Activated T-helper 2 cell treated with anti-CD3 and anti-CD28 coated beads, Interferon-gamma antibody, Interleukin-2, Interleukin-4, amounts not matched to agents 10 μg/mL and 5 μg/mL and 100 μg/mL, durations not matched to agents 14 hours and 24 hours and 36 hours (primary cell): Measurements from ENCODE around the gene TSPAN13. TPM values are rescaled to one million over a fixed set of nuclear protein-coding genes. Genes with fewer than 3 reads are reported as not detected.

Experiments
- DNase-seq: peaks from one replicate; pipeline ENCODE4 v3.0.0; 2021; ENCODE audit warnings: low spot score
- H3K27ac Mint-ChIP-seq: one replicate; pipeline ENCODE4 v1.8.0; 2021; ENCODE audit warnings: mixed read lengths
- H3K27me3 Mint-ChIP-seq: one replicate; pipeline ENCODE4 v1.8.0; 2021; ENCODE audit warnings: low read depth, mixed read lengths
- H3K36me3 Mint-ChIP-seq: one replicate; pipeline ENCODE4 v1.8.0; 2021; ENCODE audit warnings: low read depth, mixed read lengths
- H3K4me1 Mint-ChIP-seq: one replicate; pipeline ENCODE4 v1.8.0; 2021; ENCODE audit warnings: low read depth, mixed read lengths
- H3K4me3 Mint-ChIP-seq: one replicate; pipeline ENCODE4 v1.8.0; 2021; ENCODE audit warnings: low read depth, mild to moderate bottlenecking, moderate library complexity, mixed read lengths
- H3K9me3 Mint-ChIP-seq: one replicate; pipeline ENCODE4 v1.8.0; 2021; ENCODE audit warnings: mixed read lengths
- intact Hi-C: fragments of 100-400 bp; cut with micrococcal nuclease; formaldehyde crosslinking; loops from one replicate; pipeline ENCODE4 v1.15.1; 2023
- total RNA-seq: library from RNA; stranded (reverse); gene quantifications from 2 replicates; pipeline ENCODE4 v1.2.3, GENCODE V29; 2022

TSPAN13 gene
- total RNA-seq, 1 donor from 2014 or later: 1.3 TPM

DNA sequence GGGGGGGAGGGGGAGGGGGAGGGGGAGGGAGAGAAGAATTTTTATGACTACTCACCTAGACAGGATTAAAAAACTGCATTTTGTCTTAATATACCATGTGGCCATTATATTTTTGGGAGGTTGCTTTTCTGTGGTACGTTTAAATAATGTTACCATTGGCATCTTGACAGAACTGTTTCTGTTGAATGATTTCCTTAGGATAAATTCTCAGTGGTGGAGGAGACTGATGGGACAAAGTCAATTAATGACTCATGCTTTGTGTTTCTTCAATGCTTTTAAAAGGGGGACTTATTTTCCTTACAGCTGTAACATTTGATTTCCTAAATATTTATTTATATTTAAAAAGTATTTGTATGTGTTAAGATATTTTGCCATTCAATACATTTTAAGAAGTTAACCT is 37.5 kb downstream of the TSPAN13 start:
- Mint-ChIP-seq H3K27me3 (peaks cover 14% of the 10 kb centered on the region), H3K4me1 (peaks cover 3% of the 10 kb centered on the region), H3K9me3 (no peaks in the 10 kb centered on the region), H3K36me3 (no peaks in the 10 kb centered on the region), H3K27ac (no peak overlapping the region), H3K4me3 (no peak overlapping the region)
- no peak for DNase-seq
- intact Hi-C loops: no loop called here

DNA sequence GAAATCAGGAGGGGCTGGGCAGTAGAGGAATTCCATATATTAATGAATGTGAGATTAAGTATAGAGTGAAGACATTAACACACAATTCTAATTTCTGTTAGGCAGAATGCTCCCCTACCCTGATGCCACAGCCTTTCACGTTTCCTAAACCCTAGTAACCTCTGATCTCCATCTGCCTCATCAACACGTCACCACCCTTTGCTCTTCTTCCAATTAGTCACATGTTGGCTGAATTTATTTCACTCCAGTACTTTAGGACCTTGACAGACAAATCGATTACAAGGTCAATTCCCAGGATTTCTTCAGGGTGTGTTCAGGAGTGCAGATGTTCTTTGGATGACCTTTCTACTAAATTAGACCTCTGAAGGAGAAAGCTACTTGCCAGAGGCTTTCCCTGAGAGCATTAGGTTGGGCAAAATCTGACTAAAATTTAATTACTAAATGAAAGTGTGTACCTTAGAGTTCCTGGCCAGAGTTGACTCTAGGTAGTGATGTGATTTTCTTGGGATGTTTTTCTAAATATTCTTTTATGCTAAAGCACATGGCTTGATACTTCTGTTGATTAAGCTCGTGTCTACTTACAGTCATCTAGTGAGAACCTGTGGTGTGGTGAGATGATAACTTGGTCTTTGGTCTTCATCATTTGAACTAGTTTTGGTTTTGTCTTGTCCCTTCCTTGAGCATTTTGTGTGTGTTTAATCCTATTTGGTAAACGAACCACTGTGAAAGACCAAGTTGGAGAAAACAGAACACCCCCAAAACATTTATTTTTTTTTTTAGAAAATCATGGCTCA is 38.5 kb downstream of the TSPAN13 start:
- H3K4me3 Mint-ChIP-seq: no peak overlapping the region
- intact Hi-C loops: no loop called here
- H3K27me3 Mint-ChIP-seq: peaks cover 18% of the 10 kb centered on the region

DNA sequence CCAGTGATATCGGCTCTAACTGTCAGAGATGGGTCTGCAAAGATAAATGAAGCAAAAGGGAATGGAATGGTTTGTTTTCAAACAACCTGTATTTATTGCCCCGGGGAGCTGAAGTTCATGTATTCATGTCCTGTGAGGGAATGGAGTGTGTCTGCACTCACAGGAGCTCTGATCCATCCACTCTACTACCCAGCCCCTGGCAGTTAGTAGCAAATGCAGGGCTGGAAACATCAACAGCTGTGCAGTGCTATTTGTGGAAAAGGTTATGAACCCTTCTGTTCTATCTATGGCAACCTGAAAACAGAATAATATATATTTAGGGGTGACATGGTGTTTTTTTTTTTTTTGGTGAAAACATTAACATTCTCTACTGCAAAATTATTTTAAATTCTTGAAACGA is 41.4 kb downstream of the TSPAN13 start:
- Mint-ChIP-seq H3K27me3 (peaks cover 18% of the 10 kb centered on the region), H3K9me3 (no peaks in the 10 kb centered on the region), H3K4me3 (no peak overlapping the region), H3K36me3 (no peaks in the 10 kb centered on the region), H3K27ac (no peak overlapping the region), H3K4me1 (peaks cover 3% of the 10 kb centered on the region)
- DNase-seq: no peak
- intact Hi-C loops: no loop called here

More for the DNA sequence above, 38.5 kb downstream of the TSPAN13 start:
- Mint-ChIP-seq H3K36me3 (no peaks in the 10 kb centered on the region), H3K9me3 (no peaks in the 10 kb centered on the region), H3K27ac (no peak overlapping the region), H3K4me1 (peaks cover 3% of the 10 kb centered on the region)
- no peak for DNase-seq

DNA sequence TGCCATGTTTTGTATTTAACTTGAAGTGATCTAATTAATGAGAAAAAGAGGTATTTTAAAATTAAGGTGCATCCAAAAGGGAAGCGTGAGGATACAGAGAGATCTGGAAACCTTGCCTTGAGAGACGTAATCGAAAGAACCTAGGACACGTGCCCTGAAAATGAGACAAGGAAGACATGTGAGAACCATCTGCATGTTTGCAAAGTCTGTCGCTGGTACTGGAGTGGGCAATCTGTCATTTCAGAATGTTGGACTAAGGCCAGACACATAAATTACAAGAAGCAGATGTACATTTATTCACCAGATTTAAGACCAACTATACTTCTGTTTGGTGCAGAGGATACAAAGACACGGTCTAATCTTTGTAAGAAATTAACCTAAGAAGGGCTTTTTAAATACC is 42.1 kb downstream of the TSPAN13 start:
- Mint-ChIP-seq H3K4me3 (no peak overlapping the region), H3K27ac (no peak overlapping the region), H3K36me3 (no peaks in the 10 kb centered on the region), H3K27me3 (peaks cover 18% of the 10 kb centered on the region), H3K9me3 (no peaks in the 10 kb centered on the region), H3K4me1 (peaks cover 3% of the 10 kb centered on the region)
- intact Hi-C loops: no loop called here
- DNase-seq: no peak

DNA sequence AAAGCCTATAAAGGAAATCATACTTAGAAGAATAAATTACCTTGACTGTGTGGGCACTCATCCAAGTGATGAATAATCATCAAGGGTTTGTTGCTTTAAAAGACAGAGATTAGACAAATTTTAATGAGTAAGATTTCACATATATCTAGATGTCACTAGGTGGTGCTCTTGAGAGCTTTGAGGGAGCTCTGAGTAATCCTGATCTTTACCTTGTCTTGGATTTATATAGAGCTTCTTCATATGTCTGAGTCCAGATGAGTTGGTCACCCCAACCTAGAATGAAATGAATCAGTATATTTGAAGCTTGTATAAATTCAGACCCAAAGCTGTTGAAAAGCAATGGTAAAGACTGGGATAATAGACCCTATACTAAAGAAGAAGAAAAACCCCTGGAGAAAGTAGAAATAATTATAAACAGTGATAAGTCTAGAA is 47.6 kb downstream of the TSPAN13 start:
- Mint-ChIP-seq H3K36me3 (no peaks in the 10 kb centered on the region), H3K9me3 (no peaks in the 10 kb centered on the region), H3K27ac (no peak overlapping the region), H3K4me3 (no peak overlapping the region), H3K27me3 (peaks cover 9% of the 10 kb centered on the region), H3K4me1 (no peaks in the 10 kb centered on the region)
- intact Hi-C loops: loop anchor here (1.0 kb wide), 1 partner anchor 117 kb away; no protein-coding TSS in a partner anchor
- no peak for DNase-seq

DNA sequence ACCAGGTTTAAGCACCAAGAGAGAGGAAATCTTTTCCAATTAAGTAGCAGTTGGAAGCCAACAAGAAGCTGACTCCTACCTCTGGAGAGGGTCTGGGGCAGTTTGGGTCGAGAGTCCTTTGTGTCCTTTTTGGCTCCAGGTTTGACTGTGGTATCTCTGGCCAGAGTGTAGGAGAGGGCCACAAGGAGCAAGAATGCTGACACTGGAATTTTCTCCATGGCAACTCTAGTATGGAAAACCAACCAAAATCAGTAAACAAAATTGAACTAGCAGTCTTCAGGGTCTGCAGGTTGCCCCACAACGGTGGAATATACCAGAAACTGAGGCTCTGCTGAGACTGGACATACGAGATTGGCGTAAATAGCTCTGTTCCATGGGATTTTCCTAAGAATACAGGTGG is 48.0 kb downstream of the TSPAN13 start:
- DNase-seq: no peak

DNA sequence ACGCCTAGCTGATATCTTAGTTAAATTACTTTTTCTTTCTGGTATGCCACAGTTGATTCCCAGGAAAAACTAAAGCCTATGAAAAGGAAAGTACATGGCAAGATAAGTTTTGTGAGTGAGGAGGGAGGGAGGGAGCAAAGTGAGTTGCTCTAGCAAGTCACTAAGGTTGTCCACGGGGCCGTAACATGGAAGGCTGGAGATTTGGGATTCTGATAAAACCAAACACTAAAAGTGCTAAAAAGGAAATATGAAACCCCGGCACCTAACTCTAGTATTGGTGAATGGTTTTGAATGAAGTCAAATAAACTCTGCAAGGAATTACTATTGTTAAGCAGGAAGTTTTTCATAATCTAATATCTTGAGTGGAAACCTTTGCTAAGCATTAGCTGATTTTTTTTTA is 49.6 kb downstream of the TSPAN13 start:
- DNase-seq: no peak
- peaks cover 8% of the 10 kb centered on the region for H3K27me3 Mint-ChIP-seq
- H3K9me3 Mint-ChIP-seq: no peaks in the 10 kb centered on the region
- no peak overlapping the region for H3K4me3 Mint-ChIP-seq
- H3K36me3 Mint-ChIP-seq: no peaks in the 10 kb centered on the region
- no peak overlapping the region for H3K27ac Mint-ChIP-seq
- intact Hi-C loops: no loop called here
- no peaks in the 10 kb centered on the region for H3K4me1 Mint-ChIP-seq

More for the DNA sequence above, 48.0 kb downstream of the TSPAN13 start:
- Mint-ChIP-seq H3K9me3 (no peaks in the 10 kb centered on the region), H3K36me3 (no peaks in the 10 kb centered on the region), H3K4me1 (no peaks in the 10 kb centered on the region), H3K27ac (no peak overlapping the region), H3K27me3 (peaks cover 5% of the 10 kb centered on the region), H3K4me3 (no peak overlapping the region)
- intact Hi-C loops: loop anchor here (1.0 kb wide), 1 partner anchor 117 kb away; no protein-coding TSS in a partner anchor

DNA sequence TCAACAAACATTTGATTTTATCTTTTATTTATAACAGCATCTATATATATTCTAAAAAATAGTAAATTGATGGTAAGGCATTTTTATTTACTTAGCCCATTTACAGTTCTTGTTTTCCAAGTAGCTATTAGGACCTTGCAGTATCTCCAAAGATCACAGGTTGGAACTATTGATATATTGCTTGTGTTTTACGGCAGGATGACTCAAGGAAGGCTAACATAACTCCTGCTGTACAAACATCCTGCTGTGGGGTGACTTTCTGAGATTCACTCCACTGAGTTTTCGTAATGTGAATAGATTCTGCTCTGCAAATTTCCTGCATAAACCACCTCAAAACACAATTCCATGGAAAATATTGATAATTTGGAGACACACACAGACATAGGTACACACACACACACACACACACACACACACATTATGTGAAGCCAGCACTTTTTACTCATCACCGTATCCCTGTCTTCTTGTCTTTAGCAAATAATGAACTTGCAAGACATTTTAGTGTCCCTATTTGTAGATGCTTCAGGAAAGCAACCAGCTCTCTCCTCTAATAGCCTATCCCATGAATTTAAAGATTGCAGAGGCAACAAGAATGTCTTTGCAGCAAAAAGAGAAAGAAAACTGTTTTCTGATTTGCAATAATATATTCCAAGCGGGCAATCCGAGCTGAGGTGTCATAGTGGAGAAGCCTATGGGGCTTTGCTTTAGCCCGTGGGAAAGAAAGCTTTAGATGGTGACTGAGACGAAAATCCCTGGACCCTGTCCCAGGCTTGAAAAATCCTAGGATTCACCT is 50.5 kb downstream of the TSPAN13 start:
- DNase-seq: no peak
- H3K27ac Mint-ChIP-seq: no peak overlapping the region
- intact Hi-C loops: no loop called here
- no peaks in the 10 kb centered on the region for H3K9me3 Mint-ChIP-seq
- no peaks in the 10 kb centered on the region for H3K4me1 Mint-ChIP-seq
- peaks cover 8% of the 10 kb centered on the region for H3K27me3 Mint-ChIP-seq
- H3K36me3 Mint-ChIP-seq: no peaks in the 10 kb centered on the region
- H3K4me3 Mint-ChIP-seq: no peak overlapping the region

DNA sequence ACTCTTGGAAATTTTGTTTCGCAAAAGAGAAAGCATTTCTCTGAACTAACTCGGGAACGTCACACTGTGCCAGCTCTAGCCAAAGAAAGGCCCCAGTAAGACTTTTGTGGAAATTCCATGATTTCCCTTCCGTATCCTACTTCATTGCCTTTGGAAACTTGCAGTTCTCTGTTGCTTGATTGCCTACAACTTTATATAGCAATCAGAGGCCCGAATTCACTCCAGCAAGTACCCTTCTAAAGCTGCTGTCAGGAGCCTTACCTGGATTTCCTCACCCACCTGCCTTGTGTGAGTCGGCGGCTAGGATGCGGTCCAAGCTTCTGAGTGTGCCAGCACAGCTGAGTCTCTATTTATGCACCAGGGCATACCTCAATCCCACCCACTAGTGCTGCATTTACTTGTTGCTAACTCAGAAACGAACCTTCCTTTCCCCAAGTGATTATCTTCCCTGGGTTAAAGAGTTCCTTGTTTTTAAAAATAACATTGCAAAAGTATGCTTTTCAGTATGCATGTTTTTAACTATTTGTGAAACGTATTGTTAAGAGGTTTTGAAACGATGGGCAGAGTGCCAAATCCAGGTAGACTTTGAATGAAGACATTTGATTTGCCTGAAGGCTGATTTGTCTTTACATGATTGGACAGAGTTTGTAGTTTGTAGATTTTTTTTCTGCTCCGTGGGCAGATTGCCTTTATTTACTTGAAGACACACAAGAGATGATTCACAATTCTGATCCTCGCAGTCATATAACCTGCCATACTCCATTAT is 51.3 kb downstream of the TSPAN13 start, which contains the start of gene AGR2:
Gene AGR2 (minus strand): TSS at position 326 of the 766 bp plus-strand sequence. CDS start 3,203 bp downstream, outside the sequence.
- peaks cover 12% of the 10 kb centered on the region for H3K27me3 Mint-ChIP-seq

DNA sequence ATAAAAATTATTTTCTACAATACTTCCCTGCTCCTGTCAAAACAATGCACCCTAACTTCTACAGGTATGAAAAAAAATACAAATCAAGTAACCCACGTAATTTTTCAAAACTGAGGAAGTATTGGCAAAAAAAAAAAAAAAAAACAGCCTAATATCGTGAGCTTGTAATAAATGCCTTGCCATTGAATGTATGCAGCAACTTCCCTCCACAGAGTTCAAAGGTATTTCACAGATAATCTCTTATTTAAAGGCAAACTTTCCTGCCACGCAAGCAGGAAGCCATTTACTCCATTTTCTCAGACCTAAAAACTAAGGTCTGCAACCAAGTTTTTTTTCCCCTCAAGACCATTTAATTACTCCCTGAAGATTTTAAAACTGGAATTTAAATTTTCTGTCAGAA is 51.9 kb downstream of the TSPAN13 start:
- Mint-ChIP-seq H3K4me3 (no peak overlapping the region), H3K9me3 (no peaks in the 10 kb centered on the region), H3K27ac (no peak overlapping the region), H3K27me3 (peaks cover 16% of the 10 kb centered on the region), H3K4me1 (no peaks in the 10 kb centered on the region), H3K36me3 (no peaks in the 10 kb centered on the region)
- DNase-seq: no peak
- intact Hi-C loops: no loop called here

More for the DNA sequence above, 51.3 kb downstream of the TSPAN13 start, which contains the start of gene AGR2:
- H3K27ac Mint-ChIP-seq: no peak within 1 kb of the TSS
- DNase-seq: no peak
- intact Hi-C loops: no loop called here
- no peak within 1 kb of the TSS for H3K4me3 Mint-ChIP-seq
- no peaks in the 10 kb centered on the region for H3K4me1 Mint-ChIP-seq
- H3K36me3 Mint-ChIP-seq: no peaks in the 10 kb centered on the region
- H3K9me3 Mint-ChIP-seq: no peaks in the 10 kb centered on the region

DNA sequence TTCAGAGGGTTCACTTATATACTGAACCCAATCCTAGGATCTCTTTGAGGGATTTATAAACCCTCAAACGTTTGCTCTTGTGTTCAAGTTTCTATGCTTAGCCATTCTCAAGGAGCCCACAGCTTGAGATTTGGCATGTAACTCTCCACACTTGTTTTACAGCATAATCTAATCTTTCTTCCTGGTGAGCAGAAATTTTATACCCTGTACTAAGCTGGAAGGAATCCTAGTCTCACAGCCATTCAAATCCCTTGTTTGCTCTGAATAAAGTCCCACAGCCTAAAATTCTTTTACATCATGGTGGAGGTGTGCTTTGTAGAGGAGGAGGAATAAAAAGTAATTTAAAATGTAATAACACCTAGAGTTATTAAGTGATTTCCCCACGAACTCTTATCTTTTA is 56.6 kb downstream of the TSPAN13 start:
- H3K4me3 Mint-ChIP-seq: no peak overlapping the region
- no peak overlapping the region for H3K27ac Mint-ChIP-seq
- no peaks in the 10 kb centered on the region for H3K36me3 Mint-ChIP-seq
- no peaks in the 10 kb centered on the region for H3K9me3 Mint-ChIP-seq
- H3K4me1 Mint-ChIP-seq: no peaks in the 10 kb centered on the region
- no peak for DNase-seq
- intact Hi-C loops: no loop called here
- H3K27me3 Mint-ChIP-seq: peaks cover 12% of the 10 kb centered on the region

DNA sequence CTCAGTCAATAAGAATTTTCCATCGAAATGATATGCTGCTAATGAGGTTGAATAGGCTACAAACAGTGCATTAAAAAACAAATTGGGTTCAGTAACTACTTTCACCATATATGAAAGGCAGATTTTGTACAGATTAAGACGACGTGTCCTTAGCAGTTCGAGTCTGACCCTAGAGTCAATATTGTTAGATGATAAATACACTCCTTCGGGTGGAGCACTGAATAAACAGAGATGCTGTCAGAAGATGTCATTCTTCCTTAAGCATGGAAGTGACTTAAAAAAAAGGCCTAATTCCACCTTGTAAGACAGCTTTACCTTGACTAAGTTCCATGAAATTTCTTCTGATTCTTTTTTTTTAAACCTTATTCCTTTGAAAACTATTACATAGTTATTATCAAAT is 57.0 kb downstream of the TSPAN13 start:
- no peaks in the 10 kb centered on the region for H3K4me1 Mint-ChIP-seq
- no peak for DNase-seq
- no peak overlapping the region for H3K4me3 Mint-ChIP-seq
- no peak overlapping the region for H3K27ac Mint-ChIP-seq
- H3K27me3 Mint-ChIP-seq: peaks cover 12% of the 10 kb centered on the region
- intact Hi-C loops: no loop called here
- no peaks in the 10 kb centered on the region for H3K9me3 Mint-ChIP-seq
- H3K36me3 Mint-ChIP-seq: no peaks in the 10 kb centered on the region
